IPS-18c (cell line): Measurements from ENCODE around the gene PNCK.
"Not testable (repeated sequence)": the region's sequence is repeated elsewhere in the genome, so short reads cannot be mapped to it uniquely, and the experiment has no call there.

Experiments
- H3K4me3 ChIP-seq: 2 replicates; pipeline ENCODE4 v1.7.0; 2013; ENCODE audit warnings: low read depth, mild to moderate bottlenecking, low read length, moderate library complexity; ENCODE audit not compliant: insufficient read depth
- H3K9me3 ChIP-seq: one replicate; pipeline ENCODE4 v1.6.1; 2013; ENCODE audit warnings: mild to moderate bottlenecking, low read length, moderate library complexity; ENCODE audit not compliant: control insufficient read depth, insufficient read depth

Gene PNCK

DNA sequence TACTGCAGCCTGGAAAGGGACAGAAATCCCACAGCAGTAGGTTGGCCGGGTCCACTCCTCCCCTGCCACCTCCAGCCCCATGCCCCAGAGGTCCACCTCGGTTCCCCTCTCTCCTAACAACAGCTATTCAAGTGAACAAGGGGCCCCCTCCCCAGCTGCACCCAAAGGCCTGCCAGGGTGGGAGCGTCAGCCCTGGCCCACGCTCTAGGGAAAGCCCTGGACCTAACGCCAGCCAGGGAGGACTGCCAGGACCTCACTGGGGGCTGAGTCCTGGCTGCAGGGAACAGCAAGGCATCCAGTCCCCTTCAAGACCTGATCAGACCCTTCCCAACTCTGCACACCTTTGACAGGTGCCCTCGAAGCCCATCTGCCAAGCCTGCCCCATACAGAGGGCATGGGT, 27.4 kb upstream of the PNCK start:
- Histone ChIP-seq H3K4me3 (no peak overlapping the region), H3K9me3 (peaks cover 8% of the 10 kb centered on the region)

DNA sequence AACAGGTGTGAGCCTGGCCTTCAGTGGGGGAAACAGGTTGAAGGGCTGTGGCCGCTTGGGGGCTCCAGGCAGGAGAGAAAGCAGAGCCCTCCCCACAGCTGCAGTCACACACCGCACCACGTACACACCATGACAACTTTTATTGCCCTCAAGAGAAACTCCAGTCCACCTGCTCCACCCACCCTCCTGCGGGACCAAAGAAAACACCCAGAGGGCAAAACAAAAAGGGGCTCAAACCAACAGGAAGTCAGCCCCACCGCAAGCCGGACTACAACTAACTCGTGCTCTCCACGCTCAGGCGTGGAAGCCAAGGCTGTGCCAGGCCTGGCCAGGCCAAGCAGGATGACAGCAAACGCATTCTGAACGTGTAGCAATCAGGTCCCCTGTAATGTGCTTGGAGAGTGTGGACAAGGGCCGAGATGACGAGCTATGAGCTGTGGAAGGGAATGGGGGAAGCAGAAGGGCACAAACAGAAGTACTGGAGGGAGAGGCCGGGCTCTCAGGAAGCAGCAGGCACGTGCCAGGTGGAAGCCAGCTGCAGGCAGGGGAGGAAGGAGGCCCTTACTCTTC, 26.8 kb upstream of the PNCK start:
- no peak overlapping the region for H3K4me3 ChIP-seq
- peaks cover 8% of the 10 kb centered on the region for H3K9me3 ChIP-seq

- not testable (repeated sequence) for H3K9me3 ChIP-seq, H3K4me3 ChIP-seq
These were observed 26.3 kb upstream of the PNCK start for GRCh38 chrX:153699784-153700371.

GRCh38 chrX:153699210-153699783, 25.7 kb upstream of the PNCK start:
- not testable (repeated sequence) for H3K9me3 ChIP-seq, H3K4me3 ChIP-seq

DNA sequence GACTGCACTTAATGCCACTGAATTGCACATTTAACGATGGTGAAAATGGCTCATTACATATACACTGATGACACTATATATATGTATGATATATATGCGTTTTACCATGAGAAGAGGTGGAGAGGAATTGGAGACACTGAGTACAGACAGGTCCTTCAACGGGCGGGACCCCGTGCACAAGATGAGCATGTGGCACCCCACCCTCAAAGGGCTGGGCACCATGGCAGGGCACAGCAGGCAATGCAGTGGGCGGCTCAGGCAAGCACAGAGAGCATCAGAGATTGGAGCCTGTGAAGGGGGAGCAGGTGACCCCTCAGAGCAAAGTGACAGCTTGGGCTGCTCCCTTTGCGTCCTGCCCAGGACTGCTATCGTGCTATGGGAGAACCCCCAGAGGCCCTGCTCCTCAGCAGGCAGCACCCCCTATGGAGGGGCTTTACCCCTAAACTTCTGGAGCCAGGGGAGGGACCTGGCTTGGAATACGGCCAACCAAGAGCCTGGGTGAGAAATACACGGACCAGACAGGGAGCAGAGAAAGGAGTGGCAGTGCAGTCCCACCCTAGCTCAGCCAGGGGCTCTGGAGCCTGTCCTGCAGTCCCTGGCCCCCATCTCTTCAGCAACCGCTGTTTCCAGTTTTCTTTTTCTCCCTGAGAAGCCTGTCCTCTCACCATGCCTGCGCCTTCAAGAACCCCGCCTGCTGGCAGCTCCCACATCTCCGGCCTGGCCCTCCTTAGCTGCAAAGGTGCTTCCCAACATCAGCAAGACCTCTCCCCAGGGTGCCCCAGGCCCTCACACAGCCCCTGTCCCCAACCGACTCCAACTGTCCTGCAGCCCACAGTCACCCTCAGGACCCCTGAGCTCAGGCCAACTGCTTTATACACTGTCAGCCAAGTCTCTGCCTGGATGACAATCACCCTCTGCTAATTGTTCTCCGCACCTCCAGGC, 24.6 kb upstream of the PNCK start:
- Histone ChIP-seq H3K9me3 (no peaks in the 10 kb centered on the region), H3K4me3 (no peak overlapping the region)

DNA sequence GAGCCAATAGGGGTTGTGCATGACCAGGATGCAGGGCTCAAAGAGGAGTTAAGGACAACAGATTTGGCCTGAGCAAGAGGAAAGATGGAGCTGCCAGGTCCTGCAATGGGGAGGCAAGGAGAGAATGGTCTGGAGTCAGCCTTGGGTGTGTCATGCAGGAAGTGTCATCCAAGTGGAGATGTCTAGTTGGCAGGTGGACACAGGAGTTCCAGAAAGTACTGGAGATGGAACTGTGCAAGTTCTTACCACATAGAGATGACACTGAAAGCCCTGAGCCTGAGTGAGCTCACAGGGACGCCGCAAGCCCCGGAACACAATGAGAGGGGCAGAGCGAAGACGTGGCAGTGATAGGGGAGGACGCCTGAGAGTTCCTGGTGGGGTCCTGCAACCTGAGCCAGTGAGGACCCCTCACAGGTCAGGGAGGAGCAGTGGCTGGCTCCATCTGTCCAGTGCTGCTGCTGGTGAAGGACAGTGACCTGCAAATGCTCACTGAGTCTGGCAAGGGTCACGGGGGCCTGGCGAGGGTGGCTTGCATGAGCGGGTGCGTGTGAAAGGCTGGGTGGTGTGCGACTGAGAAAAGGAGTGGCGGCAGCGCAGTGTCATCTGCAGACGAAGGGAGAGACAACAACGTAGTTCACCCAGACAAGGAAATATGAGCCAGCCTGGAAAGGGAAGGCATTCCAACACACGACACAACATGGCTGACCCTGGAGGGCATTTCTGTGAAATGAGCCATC, 23.5 kb upstream of the PNCK start:
- not testable (repeated sequence) for H3K9me3 ChIP-seq, H3K4me3 ChIP-seq

DNA sequence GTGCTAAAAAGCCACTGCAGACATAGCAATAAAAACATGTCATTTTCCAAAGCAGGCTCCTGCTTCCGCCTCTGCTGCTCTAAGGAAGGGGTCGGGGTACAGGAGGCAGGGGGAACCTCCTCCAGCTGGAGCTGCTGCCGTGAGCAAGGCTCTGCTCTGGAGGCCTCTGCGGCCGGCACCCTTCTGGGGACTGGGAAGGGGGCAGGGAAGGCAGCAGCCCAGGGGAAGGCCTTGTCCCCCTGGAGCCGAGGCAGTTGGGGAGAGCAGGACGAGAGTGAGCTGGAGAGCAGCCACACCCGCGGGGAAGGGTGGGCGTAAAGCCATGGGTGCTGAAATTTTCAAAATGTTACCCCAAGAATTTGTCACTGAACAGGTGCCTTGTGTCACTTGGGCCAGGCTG, 22.9 kb upstream of the PNCK start:
- H3K4me3 ChIP-seq, H3K9me3 ChIP-seq: not testable (repeated sequence)

DNA sequence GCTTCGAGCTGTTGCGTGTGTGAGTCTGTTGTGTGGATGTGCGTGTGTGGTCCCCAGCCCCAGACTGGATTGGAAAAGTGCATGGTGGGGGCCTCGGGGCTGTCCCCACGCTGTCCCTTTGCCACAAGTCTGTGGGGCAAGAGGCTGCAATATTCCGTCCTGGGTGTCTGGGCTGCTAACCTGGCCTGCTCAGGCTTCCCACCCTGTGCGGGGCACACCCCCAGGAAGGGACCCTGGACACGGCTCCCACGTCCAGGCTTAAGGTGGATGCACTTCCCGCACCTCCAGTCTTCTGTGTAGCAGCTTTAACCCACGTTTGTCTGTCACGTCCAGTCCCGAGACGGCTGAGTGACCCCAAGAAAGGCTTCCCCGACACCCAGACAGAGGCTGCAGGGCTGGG, 22.5 kb upstream of the PNCK start:
- peaks cover 6% of the 10 kb centered on the region for H3K9me3 ChIP-seq
- H3K4me3 ChIP-seq = no peak overlapping the region

GRCh38 chrX:153694687-153695270, 21.2 kb upstream of the PNCK start:
- H3K9me3 ChIP-seq = peaks cover 6% of the 10 kb centered on the region
- H3K4me3 ChIP-seq = no peak overlapping the region

DNA sequence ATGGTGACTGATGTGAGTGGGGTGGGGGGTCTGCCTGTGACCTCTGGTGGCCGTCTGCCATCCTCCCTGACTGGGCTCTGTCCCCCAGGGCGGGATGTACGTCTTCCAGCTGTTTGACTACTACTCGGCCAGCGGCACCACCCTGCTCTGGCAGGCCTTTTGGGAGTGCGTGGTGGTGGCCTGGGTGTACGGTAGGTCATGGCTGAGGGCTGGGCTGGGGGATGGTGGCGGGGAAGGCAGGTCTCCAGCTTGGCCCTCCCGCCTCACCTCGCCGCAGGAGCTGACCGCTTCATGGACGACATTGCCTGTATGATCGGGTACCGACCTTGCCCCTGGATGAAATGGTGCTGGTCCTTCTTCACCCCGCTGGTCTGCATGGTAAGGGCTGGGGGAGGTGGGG, 20.6 kb upstream of the PNCK start:
- not testable (repeated sequence) for H3K4me3 ChIP-seq, H3K9me3 ChIP-seq

GRCh38 chrX:153693216-153694086, 19.8 kb upstream of the PNCK start:
- Histone ChIP-seq H3K4me3 (no peak overlapping the region), H3K9me3 (peaks cover 6% of the 10 kb centered on the region)

DNA sequence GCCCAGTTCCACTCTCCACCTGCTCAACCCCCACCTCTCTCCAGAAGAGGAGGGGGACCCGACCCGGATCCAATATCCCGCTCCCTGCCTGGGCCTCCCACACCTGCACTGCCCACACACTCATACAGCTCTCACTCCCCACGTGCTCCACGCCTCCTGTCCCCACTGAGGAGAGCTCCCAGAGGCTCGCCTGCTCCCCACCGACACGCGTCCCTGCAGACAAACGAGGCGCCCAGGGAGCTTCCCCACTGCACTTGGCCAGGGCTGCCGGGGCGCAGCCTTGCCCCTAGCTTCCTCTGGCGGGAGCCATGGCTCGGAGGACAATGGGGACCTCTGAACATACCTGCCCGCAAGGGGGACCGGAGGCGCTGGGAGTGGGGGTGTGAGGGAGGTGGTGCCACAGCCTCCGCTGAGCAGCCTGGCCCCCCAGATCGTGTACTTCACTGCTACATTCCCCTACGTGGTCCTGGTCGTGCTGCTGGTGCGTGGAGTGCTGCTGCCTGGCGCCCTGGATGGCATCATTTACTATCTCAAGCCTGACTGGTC, 19.1 kb upstream of the PNCK start:
- no peak overlapping the region for H3K4me3 ChIP-seq

GRCh38 chrX:153692003-153692402, 18.4 kb upstream of the PNCK start:
- Histone ChIP-seq H3K4me3 (no peak overlapping the region), H3K9me3 (peaks cover 9% of the 10 kb centered on the region)

More for the DNA sequence above, 19.1 kb upstream of the PNCK start:
- peaks cover 6% of the 10 kb centered on the region for H3K9me3 ChIP-seq

DNA sequence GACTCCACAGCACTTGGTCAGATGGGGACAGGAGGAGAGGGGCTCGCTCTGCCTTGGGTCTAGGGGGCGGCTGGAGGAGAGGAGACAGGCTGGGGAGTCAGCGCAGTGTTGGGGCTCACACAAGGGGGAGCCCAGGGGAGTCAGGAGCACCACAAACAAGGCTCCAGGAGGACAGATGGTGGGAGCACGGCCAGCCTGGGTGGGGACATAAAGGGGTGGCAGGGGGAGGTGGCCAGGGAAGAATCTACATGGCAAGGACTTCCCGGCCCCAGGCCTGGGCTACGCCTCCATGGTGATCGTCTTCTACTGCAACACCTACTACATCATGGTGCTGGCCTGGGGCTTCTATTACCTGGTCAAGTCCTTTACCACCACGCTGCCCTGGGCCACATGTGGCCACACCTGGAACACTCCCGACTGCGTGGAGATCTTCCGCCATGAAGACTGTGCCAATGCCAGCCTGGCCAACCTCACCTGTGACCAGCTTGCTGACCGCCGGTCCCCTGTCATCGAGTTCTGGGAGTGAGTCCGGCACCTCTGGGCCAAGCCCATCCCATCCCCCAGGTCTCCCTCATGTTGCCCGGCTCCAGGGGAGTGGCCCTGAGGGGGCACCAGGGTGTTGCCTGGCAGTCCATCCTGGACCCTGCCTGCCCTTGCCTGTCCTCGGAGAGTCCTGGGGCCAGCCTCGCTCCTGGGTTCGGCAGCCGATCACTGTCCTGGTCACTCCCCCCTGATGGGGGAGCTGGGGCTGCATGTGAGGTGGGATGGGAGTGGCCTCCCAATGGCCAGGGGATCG, 17.6 kb upstream of the PNCK start:
- peaks cover 11% of the 10 kb centered on the region for H3K9me3 ChIP-seq
- not testable (repeated sequence) for H3K4me3 ChIP-seq

DNA sequence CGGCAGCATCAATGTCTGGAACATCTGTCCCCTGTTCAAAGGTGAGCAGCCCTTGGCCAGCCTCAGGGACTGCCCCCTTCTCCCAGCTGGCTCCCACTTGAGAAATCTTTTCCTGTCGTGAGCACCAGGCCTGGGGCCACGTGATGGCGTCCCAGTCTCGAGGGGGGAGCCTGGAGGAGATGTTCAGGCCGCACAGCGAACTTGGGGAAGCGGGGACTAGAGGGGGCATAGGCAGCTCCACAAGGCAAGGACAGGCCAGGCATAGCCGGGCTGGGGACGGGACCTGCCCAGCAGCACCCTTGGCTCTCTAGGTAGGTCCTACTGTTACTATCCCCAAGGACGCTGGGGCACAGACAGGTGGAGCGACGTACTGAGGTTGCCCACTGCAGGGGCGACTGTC, 16.9 kb upstream of the PNCK start:
- Histone ChIP-seq H3K9me3 (peaks cover 11% of the 10 kb centered on the region), H3K4me3 (no peak overlapping the region)
